K562 (cell line): ENCODE data around the gene PCDHB4. TPM values are rescaled to one million over a fixed set of nuclear protein-coding genes. Genes with fewer than 3 reads are reported as not detected.

Source experiments
- ATAC-seq: fragments of 200-7000 bp; cut with Tn5 transposase; 3 replicates; pipeline ENCODE4 v1.9.1; 2020; ENCODE audit warnings: moderate library complexity
- BruUV-seq: library from RNA; stranded (reverse); fragments of 400-500 nt; replicated peaks from 2 replicates; lab custom pipeline; 2021; lab: Mats Ljungman, UMichigan
- CTCF ChIA-PET: fragments of 300-600 bp; formaldehyde crosslinking; extraction: SDS; loops from one replicate; lab custom pipeline; 2021; ENCODE audit warnings: low intra/inter-chr PET ratio; lab: Yijun Ruan, JAX
- POLR2A ChIA-PET: fragments of 300-600, 350-650 bp; sonication (Branson Sonifier 250); formaldehyde crosslinking; extraction: SDS; loops from one replicate; lab custom pipeline; 2021; ENCODE audit warnings: antibody characterized with exemption, inconsistent platforms; lab: Yijun Ruan, JAX
- DNase-seq, 4 experiments: peaks; one replicate each; pipeline versions ENCODE4 v3.0.0 to v3.0.0-alpha.2; 2011 to 2018; ENCODE audit warnings: low spot score in 3 of 4, mixed read lengths in 3 of 4; ENCODE audit errors: extremely low read depth in 1 of 4
- FAIRE-seq: peaks from 2 replicates; lab custom pipeline; 2011; peaks lifted over from hg19 to GRCh38; lab: Jason Lieb, UNC
- H2AFZ ChIP-seq: 2 replicates; pipeline ENCODE4 v1.6.0; 2011; ENCODE audit warnings: low read depth, low read length, control low read depth, inconsistent platforms
- H3K27ac ChIP-seq: fragments of 200-600 bp; 3 replicates; pipeline ENCODE4 v1.8.0; 2011; ENCODE audit warnings: low read depth, mild to moderate bottlenecking, control low read depth, inconsistent platforms, low read length, moderate library complexity, mixed read lengths; ENCODE audit errors: extremely low read depth
- H3K27me3 ChIP-seq, 2 experiments: fragments of 300-600 bp in 1 of 2; 2 replicates in 1 of 2; 3 replicates in 1 of 2; pipeline versions ENCODE4 v1.6.0 to v1.8.0; 2011; ENCODE audit warnings: inconsistent platforms in 2 of 2, low read length in 2 of 2, mild to moderate bottlenecking in 1 of 2, mixed read lengths in 1 of 2, moderate library complexity in 1 of 2; ENCODE audit not compliant: control insufficient read depth in 2 of 2, insufficient read depth in 2 of 2
- H3K36me3 ChIP-seq: fragments of 300-600 bp; 3 replicates; pipeline ENCODE4 v1.8.0; 2011; ENCODE audit warnings: mild to moderate bottlenecking, low read length, inconsistent platforms; ENCODE audit not compliant: control insufficient read depth, insufficient read depth
- H3K4me1 ChIP-seq, 2 experiments: fragments of 200-600 bp in 1 of 2; replicated peaks in 1 of 2; 2 replicates in 1 of 2; 3 replicates in 1 of 2; pipeline versions ENCODE4 v1.5.1 to v1.8.0; 2011; ENCODE audit warnings: inconsistent platforms in 2 of 2, low read length in 2 of 2, mild to moderate bottlenecking in 1 of 2, mixed read lengths in 1 of 2, moderate library complexity in 1 of 2; ENCODE audit not compliant: control insufficient read depth in 2 of 2, insufficient read depth in 2 of 2
- H3K4me2 ChIP-seq: 2 replicates; pipeline ENCODE4 v1.6.1; 2011; ENCODE audit warnings: low read length, control low read depth, inconsistent platforms, mixed read lengths; ENCODE audit not compliant: insufficient read depth
- H3K4me3 ChIP-seq: fragments of 200-600 bp; sonication (generic), shearing (Covaris generic); 2 replicates; pipeline ENCODE4 v1.5.1; 2016; ENCODE audit warnings: control low read depth, inconsistent platforms
- H3K79me2 ChIP-seq: fragments of 200-600 bp; 3 replicates; pipeline ENCODE4 v1.8.0; 2011; ENCODE audit warnings: low read length, inconsistent platforms; ENCODE audit not compliant: control insufficient read depth, insufficient read depth
- H3K9ac ChIP-seq, 2 experiments: 2 replicates each; pipeline versions ENCODE4 v1.6.0 to v1.6.1; 2011; ENCODE audit warnings: low read depth in 2 of 2, low read length in 2 of 2, control low read depth in 1 of 2, inconsistent platforms in 1 of 2, mild to moderate bottlenecking in 1 of 2, mixed read lengths in 1 of 2; ENCODE audit not compliant: insufficient read depth in 1 of 2
- H3K9me1 ChIP-seq: one replicate; pipeline ENCODE4 v1.6.0; 2011; ENCODE audit warnings: inconsistent platforms, mild to moderate bottlenecking, low read length, moderate library complexity; ENCODE audit not compliant: control insufficient read depth, insufficient read depth
- H3K9me3 ChIP-seq: replicated peaks from 2 replicates; pipeline ENCODE4 v1.5.1; 2011; ENCODE audit warnings: low read depth, low read length, inconsistent platforms; ENCODE audit not compliant: control insufficient read depth, insufficient read depth
- H4K20me1 ChIP-seq: replicated peaks from 2 replicates; pipeline ENCODE4 v1.6.1; 2011; ENCODE audit warnings: low read length, inconsistent platforms, mixed read lengths; ENCODE audit not compliant: control insufficient read depth, insufficient read depth
- EGR1 ChIP-seq: fragments of 450-650 bp; conservative IDR thresholded peaks from 2 replicates; pipeline ENCODE4 v1.6.1; 2017; ENCODE audit warnings: mild to moderate bottlenecking
- JUN ChIP-seq, 2 experiments: sonication (generic) in 1 of 2; formaldehyde crosslinking in 1 of 2; IDR thresholded peaks; 2 replicates each; pipeline versions ENCODE4 v1.6.1 to v1.8.0; 2012 to 2022; ENCODE audit warnings: borderline replicate concordance in 2 of 2, mild to moderate bottlenecking in 2 of 2, improper control_type of control experiment in 1 of 2, low read depth in 1 of 2, low read length in 1 of 2, missing genetic modification reagents in 1 of 2
- KAT8 ChIP-seq: fragments of 450-650 bp; IDR thresholded peaks from 2 replicates; pipeline ENCODE4 v1.6.1; 2016; ENCODE audit warnings: low read depth, mild to moderate bottlenecking
- NFIX ChIP-seq: fragments of 250-450 bp; sonication (Bioruptor Pico); IDR thresholded peaks from 2 replicates; pipeline ENCODE4 v1.4.0; 2020; ENCODE audit warnings: low read depth, mild to moderate bottlenecking, moderate library complexity
- NR2C2 ChIP-seq, 2 experiments: fragments of 200-800 bp in 1 of 2; sonication (Bioruptor generic) in 1 of 2; sonication (generic) in 1 of 2; formaldehyde crosslinking in 1 of 2; IDR thresholded peaks; 2 replicates each; pipeline versions ENCODE4 v1.6.1 to v1.8.0; 2016 to 2022; ENCODE audit warnings: mild to moderate bottlenecking in 1 of 2, missing compliant biosample characterization in 1 of 2, missing genetic modification characterization in 1 of 2, missing genetic modification reagents in 1 of 2
- ZNF274 ChIP-seq: IDR thresholded peaks from 2 replicates; pipeline ENCODE4 v1.6.1; 2011; ENCODE audit warnings: low read depth, mild to moderate bottlenecking, low read length, moderate library complexity, borderline replicate concordance
- ZNF318 ChIP-seq, 2 experiments: fragments of 450-650 bp; IDR thresholded peaks; 2 replicates each; pipeline ENCODE4 v1.6.1; 2016; ENCODE audit warnings: mild to moderate bottlenecking in 2 of 2, borderline replicate concordance in 1 of 2, low read depth in 1 of 2, moderate library complexity in 1 of 2
- WGBS: fragments of 100-300 bp; shearing (Covaris generic); methylation state at CpG from one replicate; pipeline ENCODE4 v1.1.6; 2016; ENCODE audit warnings: low coverage, mixed read lengths; ENCODE audit not compliant: insufficient coverage; ENCODE audit errors: missing lambda C conversion rate; 5-methylcytosine and 5-hydroxymethylcytosine counted together
- in situ Hi-C: fragments of 300-500 bp; cut with MboI; formaldehyde crosslinking; loops from 4 replicates; pipeline ENCODE4 v1.15.0; 2018; ENCODE audit warnings: inconsistent platforms, mixed read lengths
- intact Hi-C: fragments of 100-400 bp; cut with micrococcal nuclease; formaldehyde crosslinking; loops from 2 replicates; pipeline ENCODE4 v1.14.2; 2022
- polyA plus RNA-seq, 8 experiments: library from polyadenylated mRNA; depleted of rRNA in 4 of 8; stranded (reverse) in 5 of 8; unstranded in 3 of 8; fragments of >200 nt; fragmentation: Nextera tagmentation in 2 of 8; fragmentation: Illumina TruSeq in 1 of 8; extraction: Ambion mirVana in 2 of 8; extraction: Trizol in 1 of 8; gene quantifications; 2 replicates each; pipeline versions ENCODE4 v1.2.1 to v1.2.3, GENCODE V29; 2011 to 2014; ENCODE audit warnings: inconsistent platforms in 1 of 8, missing spikeins in 1 of 8
- total RNA-seq, 7 experiments: library from RNA; depleted of rRNA in 6 of 7; stranded (reverse); fragments of >200 nt in 6 of 7; fragmentation: Illumina TruSeq in 2 of 7; extraction: Trizol in 2 of 7; gene quantifications; 2 replicates each; pipeline versions ENCODE4 v1.2.1 to v1.2.3, GENCODE V29; 2011 to 2021; ENCODE audit warnings: low replicate concordance in 1 of 7
- TF ChIP-seq, protein P1 (sequence below): sonication (generic); formaldehyde crosslinking; IDR thresholded peaks from 2 replicates; pipeline ENCODE4 v1.8.0; 2022; ENCODE audit warnings: mild to moderate bottlenecking, missing genetic modification reagents

Gene PCDHB4
- total and polyA plus RNA-seq, 9 of the 15 experiments (the other 6 are each of a cell fraction or from before 2014, with no cell fraction given): not detected

DNA sequence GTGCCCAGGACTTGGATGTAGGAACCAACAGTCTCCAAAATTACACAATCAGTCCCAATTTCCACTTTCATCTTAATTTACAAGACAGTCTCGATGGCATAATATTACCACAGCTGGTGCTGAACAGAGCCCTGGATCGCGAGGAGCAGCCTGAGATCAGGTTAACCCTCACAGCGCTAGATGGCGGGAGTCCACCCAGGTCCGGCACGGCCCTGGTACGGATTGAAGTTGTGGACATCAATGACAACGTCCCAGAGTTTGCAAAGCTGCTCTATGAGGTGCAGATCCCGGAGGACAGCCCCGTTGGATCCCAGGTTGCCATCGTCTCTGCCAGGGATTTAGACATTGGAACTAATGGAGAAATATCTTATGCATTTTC lies 26.4 kb upstream of the PCDHB4 start:
- CTCF ChIA-PET: no interaction called here
- no TSS peak for BruUV-seq
- H3K4me1 ChIP-seq: no peaks in the 10 kb centered on the region
- H3K27ac ChIP-seq: no peak overlapping the region
- POLR2A ChIA-PET: no interaction called here
- no peaks in the 10 kb centered on the region; a peak in 1 of 5 replicates for H3K27me3 ChIP-seq
- H4K20me1 ChIP-seq: no peaks in the 10 kb centered on the region
- H3K4me3 ChIP-seq: no peak overlapping the region
- H3K79me2 ChIP-seq: no peaks in the 10 kb centered on the region
- DNase-seq (no peak), ATAC-seq (peak; percentile 59; the same call in 2 of the 3 replicates), FAIRE-seq (no peak)
- H3K36me3 ChIP-seq: no peaks in the 10 kb centered on the region
- in situ Hi-C loops: no loop called here
- intact Hi-C loops: no loop called here
- H3K4me2 ChIP-seq: no peak overlapping the region
- WGBS: 3% methylated on average over 12 of the region's 12 CpGs
- H3K9ac ChIP-seq: no peak overlapping the region
- H3K9me3 ChIP-seq: no peaks in the 10 kb centered on the region
- no peaks in the 10 kb centered on the region for H3K9me1 ChIP-seq
- H2AFZ ChIP-seq: no peak overlapping the region
- TF ChIP-seq NR2C2 (CRISPR knock-in tag; IDR thresholded peaks at IDR 0.05) (no peak), NR2C2 (tag; IDR thresholded peaks at IDR 0.05) (no peak), ZNF318 (IDR thresholded peaks at IDR 0.05; ENCODE audit: borderline replicate concordance in 1 of 2, low read depth in 1 of 2) (no peak), JUN (IDR thresholded peaks at IDR 0.05; ENCODE audit: borderline replicate concordance, low read depth, low read length) (no peak), JUN (CRISPR knock-in tag; IDR thresholded peaks at IDR 0.05; ENCODE audit: borderline replicate concordance) (no peak), EGR1 (no peak), NFIX (CRISPR knock-in tag) (no peak), ZNF274 (no peak), KAT8 (no peak)
- TF ChIP-seq, protein P1, sequence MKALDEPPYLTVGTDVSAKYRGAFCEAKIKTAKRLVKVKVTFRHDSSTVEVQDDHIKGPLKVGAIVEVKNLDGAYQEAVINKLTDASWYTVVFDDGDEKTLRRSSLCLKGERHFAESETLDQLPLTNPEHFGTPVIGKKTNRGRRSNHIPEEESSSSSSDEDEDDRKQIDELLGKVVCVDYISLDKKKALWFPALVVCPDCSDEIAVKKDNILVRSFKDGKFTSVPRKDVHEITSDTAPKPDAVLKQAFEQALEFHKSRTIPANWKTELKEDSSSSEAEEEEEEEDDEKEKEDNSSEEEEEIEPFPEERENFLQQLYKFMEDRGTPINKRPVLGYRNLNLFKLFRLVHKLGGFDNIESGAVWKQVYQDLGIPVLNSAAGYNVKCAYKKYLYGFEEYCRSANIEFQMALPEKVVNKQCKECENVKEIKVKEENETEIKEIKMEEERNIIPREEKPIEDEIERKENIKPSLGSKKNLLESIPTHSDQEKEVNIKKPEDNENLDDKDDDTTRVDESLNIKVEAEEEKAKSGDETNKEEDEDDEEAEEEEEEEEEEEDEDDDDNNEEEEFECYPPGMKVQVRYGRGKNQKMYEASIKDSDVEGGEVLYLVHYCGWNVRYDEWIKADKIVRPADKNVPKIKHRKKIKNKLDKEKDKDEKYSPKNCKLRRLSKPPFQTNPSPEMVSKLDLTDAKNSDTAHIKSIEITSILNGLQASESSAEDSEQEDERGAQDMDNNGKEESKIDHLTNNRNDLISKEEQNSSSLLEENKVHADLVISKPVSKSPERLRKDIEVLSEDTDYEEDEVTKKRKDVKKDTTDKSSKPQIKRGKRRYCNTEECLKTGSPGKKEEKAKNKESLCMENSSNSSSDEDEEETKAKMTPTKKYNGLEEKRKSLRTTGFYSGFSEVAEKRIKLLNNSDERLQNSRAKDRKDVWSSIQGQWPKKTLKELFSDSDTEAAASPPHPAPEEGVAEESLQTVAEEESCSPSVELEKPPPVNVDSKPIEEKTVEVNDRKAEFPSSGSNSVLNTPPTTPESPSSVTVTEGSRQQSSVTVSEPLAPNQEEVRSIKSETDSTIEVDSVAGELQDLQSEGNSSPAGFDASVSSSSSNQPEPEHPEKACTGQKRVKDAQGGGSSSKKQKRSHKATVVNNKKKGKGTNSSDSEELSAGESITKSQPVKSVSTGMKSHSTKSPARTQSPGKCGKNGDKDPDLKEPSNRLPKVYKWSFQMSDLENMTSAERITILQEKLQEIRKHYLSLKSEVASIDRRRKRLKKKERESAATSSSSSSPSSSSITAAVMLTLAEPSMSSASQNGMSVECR (CRISPR knock-in tag): no peak
